Nephron (organoid): ENCODE data around the gene JMJD4.
"Not testable (repeated sequence)": the region's sequence is repeated elsewhere in the genome, so short reads cannot be mapped to it uniquely, and the experiment has no call there.

ENCODE experiments used
- H3K27ac Mint-ChIP-seq, 3 experiments: 2 replicates each; pipeline ENCODE4 v1.8.0; 2020; ENCODE audit warnings: mixed read lengths in 3 of 3, mild to moderate bottlenecking in 2 of 3, moderate library complexity in 1 of 3
- H3K27me3 Mint-ChIP-seq: 2 replicates; pipeline ENCODE4 v1.8.0; 2021; ENCODE audit warnings: low read depth, mild to moderate bottlenecking, moderate library complexity, mixed read lengths
- H3K36me3 Mint-ChIP-seq: 2 replicates; pipeline ENCODE4 v1.8.0; 2020; ENCODE audit warnings: low read depth, mixed read lengths
- H3K4me1 Mint-ChIP-seq: 2 replicates; pipeline ENCODE4 v1.8.0; 2020; ENCODE audit warnings: mixed read lengths
- H3K4me3 Mint-ChIP-seq, 3 experiments: 2 replicates each; pipeline ENCODE4 v1.8.0; 2020; ENCODE audit warnings: mild to moderate bottlenecking in 3 of 3, mixed read lengths in 3 of 3, moderate library complexity in 2 of 3
- H3K9me3 Mint-ChIP-seq: 2 replicates; pipeline ENCODE4 v1.8.0; 2020; ENCODE audit warnings: mixed read lengths
- CTCF ChIP-seq, 3 experiments: fragments of 200-600 bp; sonication (generic); IDR thresholded peaks; one replicate each; pipeline ENCODE4 v1.5.0; 2021; ENCODE audit warnings: antibody characterized with exemption in 3 of 3; ENCODE audit not compliant: unreplicated experiment in 3 of 3

The JMJD4 gene

GRCh38 chr1:227718932-227719331 lies 16.2 kb downstream of the JMJD4 start:
- TF ChIP-seq CTCF (IDR thresholded peaks at IDR 0.05; ENCODE audit: unreplicated experiment in 3 of 3), result no peak
- peaks cover 5% of the 10 kb centered on the region for H3K36me3 Mint-ChIP-seq
- peaks cover 82% of the 10 kb centered on the region for H3K9me3 Mint-ChIP-seq
- no peak overlapping the region for H3K4me3 Mint-ChIP-seq
- H3K27me3 Mint-ChIP-seq, result no peaks in the 10 kb centered on the region
- no peaks in the 10 kb centered on the region for H3K4me1 Mint-ChIP-seq
- no peak overlapping the region for H3K27ac Mint-ChIP-seq

- Mint-ChIP-seq H3K4me1 (no peaks in the 10 kb centered on the region), H3K9me3 (peaks cover 66% of the 10 kb centered on the region), H3K27ac (no peak overlapping the region), H3K27me3 (no peaks in the 10 kb centered on the region), H3K36me3 (no peaks in the 10 kb centered on the region), H3K4me3 (no peak overlapping the region)
- no peak for TF ChIP-seq CTCF (IDR thresholded peaks at IDR 0.05; ENCODE audit: unreplicated experiment in 3 of 3)
Observed at GRCh38 chr1:227712648-227713047, 22.5 kb downstream of the JMJD4 start.

- H3K4me3 Mint-ChIP-seq, H3K36me3 Mint-ChIP-seq, H3K27me3 Mint-ChIP-seq, H3K27ac Mint-ChIP-seq, H3K4me1 Mint-ChIP-seq: not testable (repeated sequence)
- peaks cover 56% of the 10 kb centered on the region for H3K9me3 Mint-ChIP-seq
Observed at GRCh38 chr1:227710474-227710873, 24.6 kb downstream of the JMJD4 start.

- Mint-ChIP-seq H3K36me3 (no peaks in the 10 kb centered on the region), H3K4me1 (no peaks in the 10 kb centered on the region), H3K9me3 (peaks cover 53% of the 10 kb centered on the region), H3K27me3 (no peaks in the 10 kb centered on the region), H3K27ac (no peak overlapping the region), H3K4me3 (no peak overlapping the region)
- TF ChIP-seq CTCF (IDR thresholded peaks at IDR 0.05; ENCODE audit: unreplicated experiment in 3 of 3), result no peak
Observed at GRCh38 chr1:227709451-227709850, 25.7 kb downstream of the JMJD4 start.

GRCh38 chr1:227707846-227708245 lies 27.3 kb downstream of the JMJD4 start:
- no peak for TF ChIP-seq CTCF (IDR thresholded peaks at IDR 0.05; ENCODE audit: unreplicated experiment in 3 of 3)
- Mint-ChIP-seq H3K27ac (no peak overlapping the region), H3K27me3 (no peaks in the 10 kb centered on the region), H3K9me3 (peaks cover 61% of the 10 kb centered on the region), H3K4me3 (no peak overlapping the region), H3K4me1 (no peaks in the 10 kb centered on the region), H3K36me3 (no peaks in the 10 kb centered on the region)

- peaks cover 68% of the 10 kb centered on the region for H3K9me3 Mint-ChIP-seq
- H3K27me3 Mint-ChIP-seq, result not testable (repeated sequence)
Observed at GRCh38 chr1:227701631-227702030, 33.5 kb downstream of the JMJD4 start.

GRCh38 chr1:227697321-227697864 lies 37.7 kb downstream of the JMJD4 start:
- Mint-ChIP-seq H3K27me3 (no peaks in the 10 kb centered on the region), H3K36me3 (no peaks in the 10 kb centered on the region), H3K4me3 (no peak overlapping the region), H3K27ac (no peak overlapping the region), H3K9me3 (peaks cover 44% of the 10 kb centered on the region), H3K4me1 (no peaks in the 10 kb centered on the region)
- TF ChIP-seq CTCF (IDR thresholded peaks at IDR 0.05; ENCODE audit: unreplicated experiment in 3 of 3), result no peak

More at GRCh38 chr1:227701631-227702030, 33.5 kb downstream of the JMJD4 start:
- not testable (repeated sequence) for H3K4me3 Mint-ChIP-seq, H3K27ac Mint-ChIP-seq, H3K36me3 Mint-ChIP-seq, H3K4me1 Mint-ChIP-seq
